GM12878 (cell line): Measurements from ENCODE around the gene FOSB.
A peak's percentile ranks its signal among the peaks of the same experiment; 100 is the strongest.

Source experiments
- BCL11A ChIP-seq: IDR thresholded peaks from 2 replicates; pipeline ENCODE4 v1.6.1; 2011; ENCODE audit warnings: low read depth, low read length
- HDAC2 ChIP-seq: fragments of 200-600 bp; sonication (generic); IDR thresholded peaks from 2 replicates; pipeline ENCODE4 v1.6.1; 2017
- LARP7 ChIP-seq: fragments of 450-650 bp; IDR thresholded peaks from 2 replicates; pipeline ENCODE4 v1.6.1; 2017; ENCODE audit warnings: mild to moderate bottlenecking
- MTA2 ChIP-seq: fragments of 450-650 bp; IDR thresholded peaks from 2 replicates; pipeline ENCODE4 v1.6.1; 2016; ENCODE audit warnings: low read depth, mild to moderate bottlenecking, moderate library complexity
- NFYB ChIP-seq: IDR thresholded peaks from 2 replicates; pipeline ENCODE4 v1.6.1; 2011; ENCODE audit warnings: low read depth, mild to moderate bottlenecking, low read length, improper control_type of control experiment, moderate library complexity; ENCODE audit not compliant: insufficient read depth
- POLR2A ChIP-seq: IDR thresholded peaks from 2 replicates; pipeline ENCODE4 v1.6.1; 2011; ENCODE audit warnings: low read depth, mild to moderate bottlenecking, low read length
- ZSCAN29 ChIP-seq: fragments of 450-650 bp; IDR thresholded peaks from 2 replicates; pipeline ENCODE4 v1.6.1; 2017; ENCODE audit warnings: mild to moderate bottlenecking, moderate library complexity
- ZZZ3 ChIP-seq: IDR thresholded peaks from 2 replicates; pipeline ENCODE4 v1.6.1; 2011; ENCODE audit warnings: low read depth; ENCODE audit not compliant: control insufficient read depth, insufficient read length
- TF ChIP-seq, protein P1 (sequence below): IDR thresholded peaks from 2 replicates; pipeline ENCODE4 v1.6.1; 2012; ENCODE audit warnings: low read depth, low read length, improper control_type of control experiment
- TF ChIP-seq, protein P2 (sequence below): fragments of 450-650 bp; conservative IDR thresholded peaks from 2 replicates; pipeline ENCODE4 v1.6.1; 2017; ENCODE audit warnings: mild to moderate bottlenecking, moderate library complexity
- TF ChIP-seq, protein P3 (sequence below): IDR thresholded peaks from 2 replicates; pipeline ENCODE4 v1.6.1; 2012; ENCODE audit warnings: low read depth, low read length, improper control_type of control experiment

DNA sequence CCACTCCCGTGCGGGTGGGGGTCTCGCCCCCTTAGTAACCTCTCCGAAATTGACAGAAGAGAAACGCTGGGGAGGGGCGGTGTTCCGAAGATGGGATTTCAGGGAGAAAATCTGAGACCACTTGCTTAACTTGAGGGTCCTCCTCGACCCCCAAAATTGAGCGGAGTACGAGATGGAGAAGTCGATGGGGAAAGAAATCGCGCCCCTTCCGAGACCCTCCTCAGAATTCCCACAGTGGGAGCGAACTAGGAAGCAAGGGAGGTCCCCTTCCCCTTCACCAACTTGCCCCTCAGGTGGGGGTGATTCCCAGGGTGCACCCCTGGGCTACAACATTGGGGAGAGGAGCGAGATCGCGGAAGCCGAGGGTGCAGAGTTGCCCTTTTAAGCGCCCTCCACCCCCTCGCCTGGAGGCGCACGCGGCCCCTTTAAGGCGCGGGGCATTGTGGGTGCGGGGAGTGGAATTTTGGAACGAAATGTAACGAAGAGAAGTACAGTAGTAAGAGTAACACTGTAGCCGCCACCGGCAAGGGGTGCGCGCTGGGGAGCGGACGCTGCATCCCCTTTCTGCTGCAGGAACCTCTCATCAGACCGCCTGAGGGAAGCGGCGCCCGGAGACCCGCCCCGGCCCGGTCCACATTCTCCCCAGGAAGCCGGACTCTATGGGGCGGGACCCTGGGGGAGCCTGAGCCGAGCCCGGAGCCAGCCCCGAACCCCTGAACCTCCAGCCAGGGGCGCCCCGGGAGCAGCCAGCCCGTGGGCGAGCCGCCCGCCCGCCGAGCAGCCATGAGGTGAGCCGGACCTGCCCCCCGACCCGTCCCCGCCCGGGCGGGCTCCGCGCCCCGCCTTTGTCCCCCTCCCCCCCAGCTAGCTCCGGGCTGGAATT is 39.4 kb downstream of the FOSB start, which contains the start of gene VASP:
- TF ChIP-seq ZZZ3 (no peak), POLR2A (peak; percentile 100), LARP7 (peak; percentile 67), ZSCAN29 (no peak; the same call in 1 of the 2 replicates), MTA2 (peak; percentile 69), NFYB (no peak), BCL11A (0 out of 2 replicates have a peak, but pooled peaks have one; percentile 4), HDAC2 (no peak)
- TF ChIP-seq, protein P1, sequence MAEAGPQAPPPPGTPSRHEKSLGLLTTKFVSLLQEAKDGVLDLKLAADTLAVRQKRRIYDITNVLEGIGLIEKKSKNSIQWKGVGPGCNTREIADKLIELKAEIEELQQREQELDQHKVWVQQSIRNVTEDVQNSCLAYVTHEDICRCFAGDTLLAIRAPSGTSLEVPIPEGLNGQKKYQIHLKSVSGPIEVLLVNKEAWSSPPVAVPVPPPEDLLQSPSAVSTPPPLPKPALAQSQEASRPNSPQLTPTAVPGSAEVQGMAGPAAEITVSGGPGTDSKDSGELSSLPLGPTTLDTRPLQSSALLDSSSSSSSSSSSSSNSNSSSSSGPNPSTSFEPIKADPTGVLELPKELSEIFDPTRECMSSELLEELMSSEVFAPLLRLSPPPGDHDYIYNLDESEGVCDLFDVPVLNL: peak; percentile 20; the same call in 1 of the 2 replicates
- TF ChIP-seq, protein P2, sequence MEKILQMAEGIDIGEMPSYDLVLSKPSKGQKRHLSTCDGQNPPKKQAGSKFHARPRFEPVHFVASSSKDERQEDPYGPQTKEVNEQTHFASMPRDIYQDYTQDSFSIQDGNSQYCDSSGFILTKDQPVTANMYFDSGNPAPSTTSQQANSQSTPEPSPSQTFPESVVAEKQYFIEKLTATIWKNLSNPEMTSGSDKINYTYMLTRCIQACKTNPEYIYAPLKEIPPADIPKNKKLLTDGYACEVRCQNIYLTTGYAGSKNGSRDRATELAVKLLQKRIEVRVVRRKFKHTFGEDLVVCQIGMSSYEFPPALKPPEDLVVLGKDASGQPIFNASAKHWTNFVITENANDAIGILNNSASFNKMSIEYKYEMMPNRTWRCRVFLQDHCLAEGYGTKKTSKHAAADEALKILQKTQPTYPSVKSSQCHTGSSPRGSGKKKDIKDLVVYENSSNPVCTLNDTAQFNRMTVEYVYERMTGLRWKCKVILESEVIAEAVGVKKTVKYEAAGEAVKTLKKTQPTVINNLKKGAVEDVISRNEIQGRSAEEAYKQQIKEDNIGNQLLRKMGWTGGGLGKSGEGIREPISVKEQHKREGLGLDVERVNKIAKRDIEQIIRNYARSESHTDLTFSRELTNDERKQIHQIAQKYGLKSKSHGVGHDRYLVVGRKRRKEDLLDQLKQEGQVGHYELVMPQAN: peak; percentile 89
- TF ChIP-seq, protein P3, sequence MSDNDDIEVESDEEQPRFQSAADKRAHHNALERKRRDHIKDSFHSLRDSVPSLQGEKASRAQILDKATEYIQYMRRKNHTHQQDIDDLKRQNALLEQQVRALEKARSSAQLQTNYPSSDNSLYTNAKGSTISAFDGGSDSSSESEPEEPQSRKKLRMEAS: peak; percentile 84
